NCI-H2171 treated with DMSO at 0.1 percent for 48 hours (cell line): ENCODE data around the gene GGT6.

Experiments used
- DNase-seq: peaks from one replicate; lab custom pipeline; 2025; lab: John Stamatoyannopoulos, UW

The GGT6 gene

DNA sequence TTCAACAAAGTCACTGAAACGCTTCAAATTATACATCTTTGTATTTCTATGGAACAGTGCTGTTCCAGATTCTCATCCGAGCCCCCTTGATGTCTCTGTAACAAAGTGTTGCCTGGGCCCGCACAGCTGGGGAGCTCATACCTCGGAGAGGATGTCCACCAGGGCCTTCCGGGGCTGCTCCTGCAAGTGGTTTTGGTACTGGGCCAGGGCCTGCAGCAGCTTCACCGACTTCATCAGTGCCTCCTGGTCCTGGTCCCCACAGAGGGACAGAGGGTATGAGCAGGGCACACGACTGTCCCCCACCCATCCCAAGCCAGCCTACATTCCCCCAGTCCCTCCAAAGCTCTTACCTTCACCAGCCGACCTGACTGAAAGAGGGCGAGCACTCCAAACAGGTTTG, 6.7 kb downstream of the GGT6 start:
- DNase-seq = no peak

DNA sequence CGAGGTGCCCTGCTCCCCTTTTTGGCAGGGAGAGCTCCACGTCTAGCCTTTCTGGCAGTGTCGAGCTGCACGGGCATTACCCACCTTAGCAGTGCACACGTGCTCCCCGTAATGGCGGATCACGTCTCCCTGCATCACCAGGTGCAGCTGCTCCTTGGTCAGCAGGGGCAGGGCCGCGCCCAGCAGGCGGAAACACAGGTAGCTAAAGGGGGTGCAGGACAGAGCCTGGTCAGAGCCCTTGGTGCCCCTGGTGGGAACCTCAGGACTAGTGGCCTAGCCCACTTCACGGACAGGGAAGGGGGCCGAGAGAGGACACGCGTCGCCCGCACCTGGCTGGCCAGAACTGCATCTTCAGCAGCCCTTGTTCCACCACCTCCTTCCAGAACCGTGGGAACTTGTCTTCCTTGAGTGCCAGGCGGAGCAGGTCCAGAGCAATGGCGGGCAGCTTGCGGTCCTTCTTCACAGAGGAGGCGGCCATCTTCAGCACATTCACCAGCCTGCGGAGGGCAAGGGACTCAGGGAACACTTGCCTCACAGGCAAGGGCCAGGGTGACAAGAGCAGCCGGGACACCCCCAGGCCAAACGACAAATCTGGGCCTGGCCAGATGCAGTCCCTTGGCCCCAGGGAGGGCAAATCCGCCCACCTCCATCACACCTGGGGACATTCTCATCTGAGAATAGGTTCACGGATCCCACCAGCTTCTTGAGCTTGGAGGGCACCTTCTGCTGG, 8.4 kb downstream of the GGT6 start:
- no peak for DNase-seq

GRCh38 chr17:4551141-4551540, 9.2 kb downstream of the GGT6 start:
- no peak for DNase-seq

DNA sequence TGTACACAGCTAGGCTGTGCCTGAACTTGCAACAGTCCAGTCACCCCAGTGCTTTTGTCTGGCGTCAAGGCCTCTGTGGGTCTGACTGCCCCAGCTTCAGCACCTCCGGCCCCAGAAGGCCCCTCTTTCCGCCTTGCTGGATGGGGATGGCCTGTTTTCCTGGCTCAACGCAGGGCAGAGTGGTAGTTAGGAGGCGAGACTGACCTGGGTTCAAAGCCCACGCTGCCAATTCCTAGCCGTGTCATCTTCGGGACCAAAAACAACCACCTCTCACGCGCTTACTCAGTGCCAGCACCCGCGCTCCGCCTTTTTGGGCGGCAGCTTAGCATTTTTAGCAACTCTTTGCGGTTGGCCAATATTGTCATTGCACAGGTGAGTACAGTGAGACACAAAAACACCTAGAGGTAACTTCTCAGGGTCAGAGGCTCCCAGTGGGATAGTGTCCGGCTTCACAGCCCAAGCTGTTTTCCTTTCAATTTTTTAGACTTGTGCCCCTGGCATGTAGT, 9.8 kb downstream of the GGT6 start:
- no peak for DNase-seq

DNA sequence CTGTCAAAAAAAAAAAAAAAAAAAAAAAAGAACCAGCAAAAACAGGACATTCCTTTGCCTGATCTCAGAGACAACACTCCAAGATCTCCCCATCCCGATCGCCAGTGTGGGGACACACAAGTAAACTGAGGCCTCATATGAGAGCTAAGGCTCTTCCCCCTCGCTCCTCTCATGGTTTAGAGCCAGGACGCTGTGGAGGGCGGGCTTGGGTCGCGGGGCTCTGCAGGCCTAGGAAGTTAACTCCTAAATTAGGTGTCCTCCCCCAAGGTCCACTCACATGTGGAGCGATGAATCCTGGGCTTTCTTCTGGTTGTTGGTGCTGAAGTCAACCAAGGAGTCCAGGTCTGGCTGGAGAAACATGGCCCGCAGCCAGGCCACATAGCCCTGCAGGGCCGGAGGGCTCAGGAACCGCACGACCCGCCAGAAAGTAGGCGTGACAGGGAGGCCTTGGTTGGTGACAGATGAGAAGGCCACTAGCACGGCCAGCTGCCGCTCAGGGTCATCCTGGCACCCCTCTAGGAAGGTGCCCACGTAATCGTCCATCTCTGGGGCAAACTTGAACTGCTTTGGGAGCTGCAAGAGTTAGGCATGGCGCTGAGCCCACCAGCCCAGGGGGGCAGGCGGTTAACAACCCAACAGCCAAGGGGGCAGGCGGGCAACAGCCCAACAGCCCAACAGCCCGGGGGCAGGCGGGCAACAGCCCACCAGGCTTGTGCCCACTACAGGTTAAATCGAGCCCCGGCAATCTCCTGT, 10.4 kb downstream of the GGT6 start:
- no peak for DNase-seq

GRCh38 chr17:4548721-4549531, 11.5 kb downstream of the GGT6 start:
- no peak for DNase-seq

DNA sequence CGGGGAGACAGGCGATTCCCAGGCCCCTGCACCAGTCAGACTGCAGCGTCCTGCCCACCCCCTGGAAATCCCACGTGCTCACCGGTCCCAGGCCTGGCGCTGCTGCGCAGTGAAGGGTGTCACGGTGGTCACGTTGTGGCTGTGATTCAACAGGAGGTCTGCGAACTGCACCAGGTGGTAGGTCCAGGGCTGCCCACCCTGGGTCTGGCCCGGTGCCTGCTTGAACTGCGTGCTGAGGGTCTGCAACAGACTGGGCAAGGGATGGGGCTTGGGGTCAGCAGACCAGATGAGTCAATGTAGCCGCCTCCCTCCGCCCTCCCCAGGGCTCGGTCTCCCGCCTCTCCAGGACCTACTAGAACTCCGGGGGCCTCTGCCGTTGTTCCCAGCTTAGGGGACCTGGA, 12.3 kb downstream of the GGT6 start:
- DNase-seq = no peak

GRCh38 chr17:4547118-4547906, 13.1 kb downstream of the GGT6 start:
- no peak for DNase-seq

DNA sequence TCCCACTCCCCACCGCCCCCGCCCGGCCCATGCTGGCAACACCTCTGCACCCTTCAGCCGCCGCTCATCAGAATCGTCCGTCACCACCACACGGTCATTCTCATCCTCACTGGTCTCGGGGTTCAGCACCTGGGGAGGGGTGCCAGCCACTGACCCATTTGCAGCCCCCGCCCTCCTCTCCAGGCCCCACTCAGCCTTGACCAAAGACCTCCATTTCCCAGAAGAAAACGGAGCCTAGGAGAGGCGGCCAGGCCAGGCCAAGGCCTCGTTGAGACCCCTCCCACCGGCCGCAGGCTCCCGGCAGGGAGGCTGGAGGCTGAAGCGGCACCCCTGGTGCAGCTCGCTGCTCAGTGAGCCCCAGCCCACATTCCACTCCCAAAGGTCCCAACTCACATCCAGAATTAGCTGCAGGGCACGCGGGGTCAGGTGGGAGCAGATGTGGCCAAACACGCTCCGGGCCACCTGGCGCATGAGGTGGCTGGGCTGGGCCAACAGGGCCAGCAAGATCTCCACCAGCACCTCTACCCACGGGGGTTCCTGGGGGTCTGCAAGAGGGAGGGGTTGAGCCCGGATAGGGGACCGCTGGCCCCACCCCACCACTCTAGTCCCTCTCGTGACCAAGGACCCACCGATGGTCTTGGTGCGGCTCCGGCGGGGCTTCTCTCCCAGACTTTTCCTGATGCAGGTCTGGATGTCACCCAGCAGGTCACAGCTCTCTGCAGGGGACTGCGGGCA, 15.0 kb downstream of the GGT6 start:
- DNase-seq = no peak

GRCh38 chr17:4544951-4545216, 15.5 kb downstream of the GGT6 start:
- DNase-seq = no peak

DNA sequence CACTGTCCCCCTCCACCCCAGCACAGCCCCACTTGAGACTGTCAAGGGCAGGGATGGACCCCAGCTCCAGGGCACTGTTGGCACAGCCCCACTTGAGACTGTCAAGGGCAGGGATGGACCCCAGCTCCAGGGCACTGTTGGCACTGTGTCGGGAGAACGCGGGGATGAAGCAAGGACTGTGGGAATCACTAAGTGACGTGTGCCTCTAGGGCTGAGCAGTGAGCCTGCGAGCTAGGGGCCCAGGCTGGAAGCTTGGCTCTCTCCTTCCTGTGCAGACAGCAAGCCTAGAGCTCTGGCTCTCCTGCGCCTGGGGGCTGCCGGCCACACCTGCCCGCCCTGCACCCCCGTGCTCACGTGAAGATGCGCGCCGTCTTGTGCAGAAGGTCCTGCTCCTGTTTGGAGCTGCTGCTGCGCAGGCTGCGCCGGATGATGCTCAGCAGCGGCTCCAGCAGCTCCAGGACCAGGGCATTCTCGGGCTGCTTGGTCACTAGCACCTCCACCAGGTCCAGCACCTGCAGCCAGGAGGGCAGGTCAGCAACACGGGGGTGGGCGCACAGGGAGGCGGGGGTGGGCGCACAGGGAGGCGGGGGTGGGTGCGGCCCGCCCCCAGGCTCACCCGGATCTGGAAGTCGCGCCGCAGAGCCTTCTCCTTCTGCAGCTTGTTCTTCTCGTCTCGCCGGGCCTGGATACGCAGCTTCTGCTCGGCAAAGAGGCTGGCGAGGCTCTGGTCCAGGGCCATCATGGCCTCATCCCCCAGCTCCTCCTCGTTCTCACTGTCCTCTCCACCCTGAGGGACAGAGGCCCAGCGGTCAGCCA, 16.0 kb downstream of the GGT6 start:
- DNase-seq = no peak

- no peak for DNase-seq
These were observed 16.8 kb downstream of the GGT6 start for GRCh38 chr17:4543557-4544026.

DNA sequence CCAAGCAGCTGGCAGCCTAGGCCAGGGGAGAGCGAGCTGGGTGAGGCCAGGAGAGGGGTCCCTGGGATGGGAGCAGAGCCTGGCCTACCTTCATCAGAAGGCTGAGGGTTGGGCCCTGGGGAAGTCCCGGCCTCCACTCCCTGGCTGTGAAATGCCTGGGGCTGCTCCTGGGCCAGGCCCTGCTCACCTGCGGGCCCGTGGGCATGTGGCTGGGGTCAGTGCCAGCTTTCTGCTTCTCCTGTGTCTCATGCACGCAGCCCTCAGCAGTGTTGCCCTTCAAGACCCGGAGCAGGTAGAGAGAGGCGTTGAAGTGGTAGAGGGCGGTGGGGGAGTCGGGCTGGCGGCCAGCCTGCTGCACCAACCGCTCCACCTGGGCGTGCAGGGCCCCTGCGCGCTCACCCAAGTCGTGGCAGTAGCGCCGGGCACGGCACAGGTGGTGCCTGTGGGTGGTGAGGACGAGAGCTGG, 17.6 kb downstream of the GGT6 start:
- DNase-seq = no peak

GRCh38 chr17:4542003-4542725, 18.2 kb downstream of the GGT6 start:
- no peak for DNase-seq

DNA sequence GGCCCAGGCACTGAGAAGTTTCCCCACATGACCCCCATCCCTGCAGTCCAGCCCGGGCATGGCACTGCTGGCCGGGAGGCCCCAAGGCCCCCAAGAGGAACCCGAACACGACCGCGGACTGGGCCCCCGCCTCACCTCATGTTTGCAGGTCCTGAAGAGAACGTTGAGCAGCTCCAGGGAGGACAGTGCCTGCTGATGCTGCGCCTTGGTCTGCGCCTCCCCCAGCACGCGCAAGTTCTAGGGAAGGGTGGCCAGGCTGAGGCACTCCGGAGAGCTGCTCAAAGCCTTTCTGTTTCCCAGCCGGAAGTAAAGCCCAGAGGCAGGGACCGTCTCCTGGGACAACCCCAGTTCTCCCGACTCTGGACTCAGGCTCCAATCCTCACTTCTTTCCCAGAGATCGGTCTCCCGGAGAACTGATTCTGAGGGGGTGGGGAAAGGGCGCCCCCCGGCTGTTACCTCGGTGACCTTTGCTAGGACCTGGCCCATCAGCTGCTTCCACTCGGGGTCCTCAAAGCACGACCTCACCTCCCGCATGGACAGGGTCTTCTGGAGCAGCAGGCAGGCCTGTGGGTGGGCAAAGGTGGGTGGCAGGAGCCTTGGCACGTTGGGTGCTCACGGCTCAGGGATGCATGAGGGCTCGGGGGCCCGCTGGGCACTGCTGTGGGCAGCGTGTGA, 18.9 kb downstream of the GGT6 start:
- DNase-seq = no peak

DNA sequence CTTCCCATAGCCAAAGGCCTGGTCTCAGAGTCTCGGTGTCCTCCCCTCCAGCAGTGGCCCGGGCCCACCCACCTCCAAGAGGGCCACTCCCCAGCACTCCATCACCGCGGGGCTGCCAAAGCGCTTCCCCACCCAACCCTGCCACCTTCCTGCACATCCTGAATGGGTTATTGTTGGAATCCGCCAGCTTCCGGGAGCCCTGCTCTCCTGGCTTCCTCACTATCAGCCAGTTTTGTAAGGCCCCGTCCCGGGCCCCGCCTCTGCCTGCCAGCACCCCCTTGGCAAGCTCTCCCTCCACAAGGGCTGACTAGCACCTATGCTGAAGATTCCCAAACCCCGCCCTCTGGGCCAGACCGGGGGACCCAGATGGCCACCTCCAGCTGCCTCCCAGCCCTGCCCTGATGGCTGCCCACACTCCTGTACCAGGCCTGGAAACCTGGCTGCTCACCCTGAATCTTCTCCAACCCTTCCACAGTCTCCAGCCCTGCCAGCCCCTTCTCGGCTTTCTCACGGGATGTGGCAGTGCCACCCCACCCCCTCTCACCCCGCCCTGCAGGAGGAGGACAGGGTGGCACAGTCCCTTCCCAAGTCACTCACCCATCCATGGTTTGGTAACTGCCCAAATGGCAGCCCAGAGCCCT, 19.6 kb downstream of the GGT6 start:
- no peak for DNase-seq

DNA sequence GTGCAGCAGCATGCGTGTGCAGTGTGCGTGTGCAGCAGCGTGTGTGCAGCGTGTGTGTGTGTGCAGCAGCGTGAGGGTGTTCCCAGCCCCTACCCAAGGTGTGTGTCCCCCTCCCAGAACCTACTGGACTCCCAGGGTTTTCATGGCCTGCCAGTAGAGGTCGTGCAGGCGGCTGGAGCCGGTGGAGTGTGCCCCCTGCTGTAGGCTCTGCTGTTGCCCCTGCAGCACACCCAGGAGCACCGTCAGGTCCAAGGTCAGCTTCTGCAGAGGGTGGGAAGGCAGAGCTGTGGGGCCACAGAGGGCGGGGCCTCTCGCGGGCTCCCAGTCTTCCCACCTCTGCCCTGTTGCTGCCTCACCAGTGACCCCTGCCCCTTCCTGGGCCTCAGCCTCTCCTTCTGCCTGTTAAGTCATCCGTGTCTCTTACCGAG, 20.1 kb downstream of the GGT6 start:
- DNase-seq = no peak

- DNase-seq = no peak
These were observed 20.7 kb downstream of the GGT6 start for GRCh38 chr17:4539576-4540223.
